ENCODE results near the gene PCSK5. TPM values are rescaled to one million over a fixed set of nuclear protein-coding genes. Genes with fewer than 3 reads are reported as not detected.
"Not testable (repeated sequence)": the region's sequence is repeated elsewhere in the genome, so short reads cannot be mapped to it uniquely, and the experiment has no call there.

Gene PCSK5
- total and polyA plus RNA-seq, 2 donors (not counting 1 experiment from before 2014, with no cell fraction given) = 0.09 TPM; not detected in 1

DNA sequence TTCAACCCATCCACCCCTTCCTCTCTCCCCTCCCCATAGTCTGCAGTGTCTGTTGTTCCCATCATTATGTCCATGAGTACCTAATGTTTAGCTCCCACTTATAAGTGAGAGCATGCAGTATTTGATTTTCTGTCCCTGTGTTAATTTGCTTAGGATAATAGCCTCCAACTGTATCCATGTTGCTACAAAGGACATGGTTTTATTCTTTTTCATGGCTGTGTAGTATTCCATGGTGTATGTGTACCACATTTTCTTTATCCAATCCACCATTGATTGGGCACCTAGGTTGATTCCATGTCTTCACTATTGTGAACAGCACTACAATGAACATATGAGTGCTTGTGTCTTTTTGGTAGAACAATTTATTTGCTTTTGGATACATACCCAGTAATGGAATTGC lies 187.1 kb downstream of the PCSK5 start:
- intact Hi-C loops (cut with micrococcal nuclease) = no loop called here
- POLR2A ChIA-PET = no interaction called here
- peaks cover 7% of the 10 kb centered on the region for H3K9me3 Mint-ChIP-seq (ENCODE audit: insufficient read depth)
- H3K27ac Mint-ChIP-seq = no peak overlapping the region
- no peak for DNase-seq
- H3K9me3 ChIP-seq (ENCODE audit: control extremely low read depth in 1 of 3, control insufficient read depth in 2 of 3, insufficient read depth in 1 of 3, low read length in 2 of 3) = peaks cover 0 to 4% (median 0%) of the 10 kb centered on the region in 3 donors
- no peak overlapping the region for H3K4me3 Mint-ChIP-seq
- no peak overlapping the region for H3K9ac ChIP-seq (ENCODE audit: low read length)
- no peaks in the 10 kb centered on the region for H3K27me3 Mint-ChIP-seq
- TF ChIP-seq EZH2 (IDR thresholded peaks at IDR 0.05; ENCODE audit: borderline replicate concordance, insufficient read depth, low read depth, low read length, poor library complexity, severe bottlenecking) (no peak), CTCF (IDR thresholded peaks at IDR 0.05) (no peak)
- H3K4me1 ChIP-seq (ENCODE audit: control insufficient read depth in 2 of 2, insufficient read depth in 2 of 2, low read length in 2 of 2) = no peaks in the 10 kb centered on the region
- no peak overlapping the region for H3K4me2 ChIP-seq (replicated peaks; ENCODE audit: low read depth, low read length, poor library complexity, severe bottlenecking)
- H3K27me3 ChIP-seq (replicated peaks in 1 of 4; ENCODE audit: control extremely low read depth in 1 of 4, control insufficient read depth in 3 of 4, insufficient read depth in 4 of 4, low read length in 3 of 4) = no peaks in the 10 kb centered on the region
- no peak overlapping the region for H3K4me3 ChIP-seq (ENCODE audit: control extremely low read depth in 1 of 5, extremely low read depth in 1 of 5, insufficient read depth in 1 of 5, low read depth in 2 of 5, low read length in 4 of 5)
- no peaks in the 10 kb centered on the region for H4K20me1 ChIP-seq (ENCODE audit: control insufficient read depth, insufficient read depth, low read length, poor library complexity, severe bottlenecking)
- CTCF ChIA-PET = no interaction called here
- no peaks in the 10 kb centered on the region for H3K4me1 Mint-ChIP-seq
- no peaks in the 10 kb centered on the region for H3K36me3 ChIP-seq (replicated peaks in 1 of 2; ENCODE audit: control extremely low read depth in 1 of 2, control insufficient read depth in 1 of 2, extremely low read depth in 1 of 2, insufficient read depth in 2 of 2, low read length in 1 of 2)
- no peak overlapping the region for H2AFZ ChIP-seq (ENCODE audit: insufficient read depth, low read depth, low read length, poor library complexity, severe bottlenecking)
- H3K79me2 ChIP-seq (ENCODE audit: control insufficient read depth, insufficient read depth, low read length) = no peaks in the 10 kb centered on the region
- no peak overlapping the region for H3K27ac ChIP-seq (ENCODE audit: low read length in 2 of 2)
- no peak for ATAC-seq (ENCODE audit: low read depth)

GRCh38 chr9:76081281-76081680 lies 190.8 kb downstream of the PCSK5 start:
- H3K4me3 ChIP-seq (ENCODE audit: control extremely low read depth in 1 of 5, extremely low read depth in 1 of 5, insufficient read depth in 1 of 5, low read depth in 2 of 5, low read length in 4 of 5); H3K4me1 ChIP-seq (ENCODE audit: control insufficient read depth in 2 of 2, insufficient read depth in 2 of 2, low read length in 2 of 2); H3K27me3 Mint-ChIP-seq; POLR2A ChIA-PET; H3K4me3 Mint-ChIP-seq; H3K9me3 ChIP-seq (ENCODE audit: control extremely low read depth in 1 of 3, control insufficient read depth in 2 of 3, insufficient read depth in 1 of 3, low read length in 2 of 3); H3K36me3 ChIP-seq (replicated peaks in 1 of 2; ENCODE audit: control extremely low read depth in 1 of 2, control insufficient read depth in 1 of 2, extremely low read depth in 1 of 2, insufficient read depth in 2 of 2, low read length in 1 of 2); H3K27ac ChIP-seq (ENCODE audit: low read length in 2 of 2); H3K4me1 Mint-ChIP-seq; H3K9me3 Mint-ChIP-seq (ENCODE audit: insufficient read depth); CTCF ChIA-PET; DNase-seq; H2AFZ ChIP-seq (ENCODE audit: insufficient read depth, low read depth, low read length, poor library complexity, severe bottlenecking); H3K79me2 ChIP-seq (ENCODE audit: control insufficient read depth, insufficient read depth, low read length); H3K9ac ChIP-seq (ENCODE audit: low read length); ATAC-seq (ENCODE audit: low read depth); H3K27ac Mint-ChIP-seq; H4K20me1 ChIP-seq (ENCODE audit: control insufficient read depth, insufficient read depth, low read length, poor library complexity, severe bottlenecking); H3K27me3 ChIP-seq (replicated peaks in 1 of 4; ENCODE audit: control extremely low read depth in 1 of 4, control insufficient read depth in 3 of 4, insufficient read depth in 4 of 4, low read length in 3 of 4); intact Hi-C loops (cut with micrococcal nuclease); H3K4me2 ChIP-seq (replicated peaks; ENCODE audit: low read depth, low read length, poor library complexity, severe bottlenecking): not testable (repeated sequence)
- no CpG with 5 or more reads among the region's 5 CpGs for WGBS (ENCODE audit: insufficient coverage)
